Right atrium auricular region (tissue), 2 donors: ENCODE results near the gene ZNF512B. TPM values are rescaled to one million over a fixed set of nuclear protein-coding genes. Genes with fewer than 3 reads are reported as not detected.
A peak's percentile ranks its signal among the peaks of the same experiment; 100 is the strongest.

Source experiments
- DNase-seq: peaks from one replicate; pipeline ENCODE4 v3.0.0-alpha.2; 2019; ENCODE audit warnings: low spot score
- H3K27ac ChIP-seq, 2 donors: fragments of 200-600 bp; sonication (generic); 1 replicate in 1 of 2; 2 replicates in 1 of 2; pipeline ENCODE4 v1.5.1; 2016 to 2019
- H3K27me3 ChIP-seq, 2 donors: fragments of 200-600 bp; sonication (generic); one replicate each; pipeline versions ENCODE4 v1.5.1 to v1.6.0; 2017 to 2019
- H3K36me3 ChIP-seq: fragments of 200-600 bp; sonication (generic); one replicate; pipeline ENCODE4 v1.5.1; 2016
- H3K4me1 ChIP-seq, 2 donors: fragments of 200-600 bp; sonication (generic); one replicate each; pipeline versions ENCODE4 v1.5.1 to v1.6.0; 2017 to 2019
- H3K4me3 ChIP-seq, 2 donors: fragments of 200-600 bp; sonication (generic); 1 replicate in 1 of 2; 2 replicates in 1 of 2; pipeline ENCODE4 v1.5.1; 2017 to 2019; ENCODE audit warnings: mild to moderate bottlenecking in 1 of 2, moderate library complexity in 1 of 2
- H3K9me3 ChIP-seq, 2 donors: fragments of 200-600 bp; sonication (generic); one replicate each; pipeline ENCODE4 v1.5.1; 2019
- CTCF ChIP-seq, 2 donors: fragments of 200-600 bp; sonication (generic); IDR thresholded peaks; one replicate each; pipeline ENCODE4 v1.5.1; 2019; ENCODE audit warnings: antibody characterized with exemption in 2 of 2
- total RNA-seq, 2 donors: library from RNA; depleted of rRNA; stranded (reverse); fragments of >200 nt; gene quantifications; one replicate each; pipeline ENCODE4 v1.1.0, GENCODE V29; 2016

The ZNF512B gene
- total RNA-seq, 2 donors from 2014 or later: 7.0 to 8.3 TPM

GRCh38 chr20:63944078-63944941, 25.4 kb downstream of the ZNF512B start:
- H3K36me3 ChIP-seq: peaks cover 62% of the 10 kb centered on the region
- peak overlapping the region in 1 of 2 donors; percentile 98 for H3K27ac ChIP-seq
- H3K4me1 ChIP-seq: peaks cover 0 to 62% of the 10 kb centered on the region in 2 donors

GRCh38 chr20:63943808-63944077, 26.0 kb downstream of the ZNF512B start:
- TF ChIP-seq CTCF (IDR thresholded peaks at IDR 0.05): no peak
- no peak for DNase-seq
- peaks cover 0 to 56% of the 10 kb centered on the region in 2 donors for H3K4me1 ChIP-seq
- peaks cover 67% of the 10 kb centered on the region for H3K36me3 ChIP-seq
- H3K9me3 ChIP-seq: no peaks in the 10 kb centered on the region
- H3K27ac ChIP-seq: peak overlapping the region in 1 of 2 donors; percentile 98
- no peak overlapping the region for H3K4me3 ChIP-seq
- H3K27me3 ChIP-seq: no peaks in the 10 kb centered on the region

More at GRCh38 chr20:63944078-63944941, 25.4 kb downstream of the ZNF512B start:
- DNase-seq: no peak
- Histone ChIP-seq H3K27me3 (no peaks in the 10 kb centered on the region), H3K9me3 (no peaks in the 10 kb centered on the region), H3K4me3 (no peak overlapping the region)
- no peak for TF ChIP-seq CTCF (IDR thresholded peaks at IDR 0.05)

- Histone ChIP-seq H3K4me1 (peaks cover 0 to 50% of the 10 kb centered on the region in 2 donors), H3K36me3 (peaks cover 73% of the 10 kb centered on the region), H3K27me3 (no peaks in the 10 kb centered on the region), H3K27ac (peak overlapping the region; percentile 62 to 98), H3K9me3 (no peaks in the 10 kb centered on the region), H3K4me3 (no peak overlapping the region)
- no peak for TF ChIP-seq CTCF (IDR thresholded peaks at IDR 0.05)
- no peak for DNase-seq
These were observed 26.5 kb downstream of the ZNF512B start for GRCh38 chr20:63942969-63943807.

- no peaks in the 10 kb centered on the region for H3K27me3 ChIP-seq
- peaks cover 0 to 43% of the 10 kb centered on the region in 2 donors for H3K4me1 ChIP-seq
- TF ChIP-seq CTCF (IDR thresholded peaks at IDR 0.05): no peak
- H3K9me3 ChIP-seq: no peaks in the 10 kb centered on the region
- peak overlapping the region; percentile 46 to 62 for H3K27ac ChIP-seq
- peaks cover 79% of the 10 kb centered on the region for H3K36me3 ChIP-seq
- no peak for DNase-seq
- H3K4me3 ChIP-seq: no peak overlapping the region
These were observed 27.3 kb downstream of the ZNF512B start for GRCh38 chr20:63942250-63942951.

- TF ChIP-seq CTCF (IDR thresholded peaks at IDR 0.05): no peak
- DNase-seq: no peak
- H3K9me3 ChIP-seq: no peaks in the 10 kb centered on the region
- H3K4me1 ChIP-seq: peaks cover 0 to 35% of the 10 kb centered on the region in 2 donors
- H3K36me3 ChIP-seq: peaks cover 82% of the 10 kb centered on the region
- H3K27ac ChIP-seq: peak overlapping the region; percentile 42 to 53
- no peaks in the 10 kb centered on the region for H3K27me3 ChIP-seq
- H3K4me3 ChIP-seq: no peak overlapping the region
These were observed 28.2 kb downstream of the ZNF512B start for GRCh38 chr20:63941282-63942081.
